ENCODE data around the gene MAPK1. TPM values are rescaled to one million over a fixed set of nuclear protein-coding genes. Genes with fewer than 3 reads are reported as not detected.
A peak's percentile ranks its signal among the peaks of the same experiment; 100 is the strongest.
"Not testable (repeated sequence)": the region's sequence is repeated elsewhere in the genome, so short reads cannot be mapped to it uniquely, and the experiment has no call there.

Gene MAPK1
- total RNA-seq, 4 donors from 2014 or later, result 44.9 to 87.2 (median 63.5) TPM

GRCh38 chr22:21754523-21754922 is 112.9 kb downstream of the MAPK1 start:
- no peak for DNase-seq (ENCODE audit: extremely low spot score)

GRCh38 chr22:21753374-21754111 is 113.9 kb downstream of the MAPK1 start:
- TF ChIP-seq POLR2AphosphoS5 (IDR thresholded peaks at IDR 0.05) (no peak), EP300 (IDR thresholded peaks at IDR 0.05) (no peak), POLR2A (IDR thresholded peaks at IDR 0.05; ENCODE audit: low read depth) (no peak), CTCF (IDR thresholded peaks at IDR 0.05) (no peak)
- no peak for DNase-seq (ENCODE audit: extremely low spot score)
- Histone ChIP-seq H3K27ac (replicated peaks in 1 of 4) (no peak overlapping the region), H3K4me3 (no peak overlapping the region), H3K9me3 (no peaks in the 10 kb centered on the region), H3K36me3 (peaks cover 6 to 23% (median 16%) of the 10 kb centered on the region in 4 donors), H3K27me3 (no peaks in the 10 kb centered on the region), H3K4me1 (peaks cover 9 to 21% (median 18%) of the 10 kb centered on the region in 4 donors)
- 76% methylated on average over 11 of the region's 14 CpGs for WGBS
- intact Hi-C loops (cut with DNase I), result no loop called here

More at GRCh38 chr22:21754523-21754922, 112.9 kb downstream of the MAPK1 start:
- H3K4me1 ChIP-seq, result peaks cover 9 to 21% (median 18%) of the 10 kb centered on the region in 4 donors
- TF ChIP-seq EP300 (IDR thresholded peaks at IDR 0.05) (no peak), POLR2A (IDR thresholded peaks at IDR 0.05; ENCODE audit: low read depth) (no peak), CTCF (IDR thresholded peaks at IDR 0.05) (no peak), POLR2AphosphoS5 (IDR thresholded peaks at IDR 0.05) (no peak)
- H3K27ac ChIP-seq (replicated peaks in 1 of 4), result peak overlapping the region; percentile 18 to 40 (median 26)
- no peaks in the 10 kb centered on the region for H3K27me3 ChIP-seq
- intact Hi-C loops (cut with DNase I), result no loop called here
- H3K9me3 ChIP-seq, result no peaks in the 10 kb centered on the region
- H3K36me3 ChIP-seq, result peaks cover 6 to 33% (median 24%) of the 10 kb centered on the region in 4 donors
- H3K4me3 ChIP-seq, result no peak overlapping the region
- 60% methylated on average over 4 of the region's 7 CpGs for WGBS

- intact Hi-C loops (cut with DNase I), result no loop called here
- no peaks in the 10 kb centered on the region for H3K9me3 ChIP-seq
- 96% methylated on average over 4 of the region's 4 CpGs for WGBS
- H3K4me1 ChIP-seq, result peaks cover 9 to 21% (median 18%) of the 10 kb centered on the region in 4 donors
- H3K27ac ChIP-seq (replicated peaks in 1 of 4), result no peak overlapping the region
- no peak for DNase-seq (ENCODE audit: extremely low spot score)
- no peaks in the 10 kb centered on the region for H3K27me3 ChIP-seq
- peaks cover 0 to 11% (median 6%) of the 10 kb centered on the region in 4 donors for H3K36me3 ChIP-seq
- TF ChIP-seq POLR2A (IDR thresholded peaks at IDR 0.05; ENCODE audit: low read depth), result no peak
- no peak for TF ChIP-seq EP300 (IDR thresholded peaks at IDR 0.05)
- no peak for TF ChIP-seq POLR2AphosphoS5 (IDR thresholded peaks at IDR 0.05)
- TF ChIP-seq CTCF (IDR thresholded peaks at IDR 0.05), result no peak
- no peak overlapping the region for H3K4me3 ChIP-seq
Measured at GRCh38 chr22:21752276-21752675, 115.2 kb downstream of the MAPK1 start.

GRCh38 chr22:21745948-21746347 is 121.5 kb downstream of the MAPK1 start:
- intact Hi-C loops (cut with DNase I), result no loop called here
- no peak for TF ChIP-seq EP300 (IDR thresholded peaks at IDR 0.05)
- TF ChIP-seq CTCF (IDR thresholded peaks at IDR 0.05), result no peak
- TF ChIP-seq POLR2A (IDR thresholded peaks at IDR 0.05; ENCODE audit: low read depth), result no peak
- TF ChIP-seq POLR2AphosphoS5 (IDR thresholded peaks at IDR 0.05), result no peak
- 87% methylated on average over 8 of the region's 8 CpGs for WGBS
- DNase-seq (ENCODE audit: extremely low spot score), result no peak
- no peaks in the 10 kb centered on the region for H3K27me3 ChIP-seq
- H3K27ac ChIP-seq (replicated peaks in 1 of 4), result no peak overlapping the region
- no peak overlapping the region for H3K4me3 ChIP-seq
- no peaks in the 10 kb centered on the region for H3K36me3 ChIP-seq
- H3K4me1 ChIP-seq, result no peaks in the 10 kb centered on the region
- no peaks in the 10 kb centered on the region for H3K9me3 ChIP-seq

GRCh38 chr22:21744917-21745316 is 122.5 kb downstream of the MAPK1 start:
- H3K36me3 ChIP-seq; H3K4me1 ChIP-seq; H3K4me3 ChIP-seq; H3K9me3 ChIP-seq; intact Hi-C loops (cut with DNase I); DNase-seq (ENCODE audit: extremely low spot score); H3K27me3 ChIP-seq; H3K27ac ChIP-seq (replicated peaks in 1 of 4): not testable (repeated sequence)
- 94% methylated on average over 6 of the region's 6 CpGs for WGBS

Measured in esophagus muscularis mucosa (tissue), 4 donors.